Mucosa of rectum (tissue), 2 donors: Measurements from ENCODE around the gene DENND1B.
"Not testable (repeated sequence)": the region's sequence is repeated elsewhere in the genome, so short reads cannot be mapped to it uniquely, and the experiment has no call there.

Experiments
- H3K27ac ChIP-seq, 2 donors: one replicate each; pipeline ENCODE4 v1.7.0; 2013; ENCODE audit warnings: inconsistent platforms in 2 of 2, low read depth in 2 of 2, low read length in 2 of 2
- H3K27me3 ChIP-seq, 2 donors: one replicate each; pipeline ENCODE4 v1.7.0; 2013; ENCODE audit warnings: low read length in 2 of 2; ENCODE audit not compliant: control insufficient read depth in 2 of 2, insufficient read depth in 2 of 2
- H3K36me3 ChIP-seq, 2 donors: one replicate each; pipeline ENCODE4 v1.7.0; 2013; ENCODE audit warnings: low read length in 2 of 2; ENCODE audit not compliant: control insufficient read depth in 2 of 2, insufficient read depth in 2 of 2
- H3K4me1 ChIP-seq, 2 donors: one replicate each; pipeline ENCODE4 v1.7.0; 2013; ENCODE audit warnings: low read length in 2 of 2, mild to moderate bottlenecking in 1 of 2; ENCODE audit not compliant: control insufficient read depth in 2 of 2, insufficient read depth in 2 of 2
- H3K4me3 ChIP-seq, 2 donors: one replicate each; pipeline ENCODE4 v1.7.0; 2013; ENCODE audit warnings: low read length in 2 of 2
- H3K9ac ChIP-seq, 2 donors: one replicate each; pipeline ENCODE4 v1.7.0; 2013; ENCODE audit warnings: low read length in 2 of 2, low read depth in 1 of 2, mild to moderate bottlenecking in 1 of 2
- H3K9me3 ChIP-seq, 2 donors: one replicate each; pipeline ENCODE4 v1.7.0; 2013; ENCODE audit warnings: low read length in 2 of 2; ENCODE audit not compliant: control insufficient read depth in 2 of 2
- donor health status: healthy.
- donor health status: Normal muscosa, but diverticular disease.

DENND1B gene

GRCh38 chr1:197731449-197731848 lies 43.8 kb downstream of the DENND1B start:
- no peak overlapping the region for H3K27ac ChIP-seq
- H3K4me3 ChIP-seq = no peak overlapping the region
- no peaks in the 10 kb centered on the region for H3K27me3 ChIP-seq
- H3K4me1 ChIP-seq = no peaks in the 10 kb centered on the region
- no peak overlapping the region for H3K9ac ChIP-seq
- no peaks in the 10 kb centered on the region for H3K9me3 ChIP-seq
- H3K36me3 ChIP-seq = no peaks in the 10 kb centered on the region

GRCh38 chr1:197725976-197726375 lies 49.3 kb downstream of the DENND1B start:
- Histone ChIP-seq H3K4me1 (no peaks in the 10 kb centered on the region), H3K4me3 (no peak overlapping the region), H3K9me3 (peaks cover 0 to 8% of the 10 kb centered on the region in 2 donors), H3K9ac (no peak overlapping the region), H3K27me3 (no peaks in the 10 kb centered on the region), H3K36me3 (peaks cover 0 to 4% of the 10 kb centered on the region in 2 donors), H3K27ac (no peak overlapping the region)

- Histone ChIP-seq H3K36me3 (peaks cover 0 to 4% of the 10 kb centered on the region in 2 donors), H3K27me3 (no peaks in the 10 kb centered on the region), H3K27ac (no peak overlapping the region), H3K9me3 (peaks cover 0 to 8% of the 10 kb centered on the region in 2 donors), H3K4me1 (no peaks in the 10 kb centered on the region), H3K4me3 (no peak overlapping the region), H3K9ac (no peak overlapping the region)
These were observed 50.2 kb downstream of the DENND1B start for GRCh38 chr1:197725044-197725443.

GRCh38 chr1:197715806-197716205 lies 59.5 kb downstream of the DENND1B start:
- H3K36me3 ChIP-seq = no peaks in the 10 kb centered on the region
- no peak overlapping the region for H3K27ac ChIP-seq
- no peaks in the 10 kb centered on the region for H3K4me1 ChIP-seq
- H3K27me3 ChIP-seq = no peaks in the 10 kb centered on the region
- no peaks in the 10 kb centered on the region for H3K9me3 ChIP-seq
- no peak overlapping the region for H3K9ac ChIP-seq
- H3K4me3 ChIP-seq = no peak overlapping the region

GRCh38 chr1:197706601-197707000 lies 68.7 kb downstream of the DENND1B start:
- no peaks in the 10 kb centered on the region for H3K9me3 ChIP-seq
- H3K4me3 ChIP-seq = no peak overlapping the region
- no peaks in the 10 kb centered on the region for H3K27me3 ChIP-seq
- H3K9ac ChIP-seq = no peak overlapping the region
- no peaks in the 10 kb centered on the region for H3K36me3 ChIP-seq
- H3K27ac ChIP-seq = no peak overlapping the region
- no peaks in the 10 kb centered on the region for H3K4me1 ChIP-seq

- no peak overlapping the region for H3K9ac ChIP-seq
- H3K4me1 ChIP-seq = no peaks in the 10 kb centered on the region
- H3K4me3 ChIP-seq = no peak overlapping the region
- H3K36me3 ChIP-seq = no peaks in the 10 kb centered on the region
- no peak overlapping the region for H3K27ac ChIP-seq
- H3K27me3 ChIP-seq = no peaks in the 10 kb centered on the region
- no peaks in the 10 kb centered on the region for H3K9me3 ChIP-seq
These were observed 69.3 kb downstream of the DENND1B start for GRCh38 chr1:197705941-197706340.

GRCh38 chr1:197700688-197701087 lies 74.6 kb downstream of the DENND1B start:
- not testable (repeated sequence) for H3K27me3 ChIP-seq, H3K9ac ChIP-seq, H3K36me3 ChIP-seq, H3K4me3 ChIP-seq, H3K9me3 ChIP-seq, H3K4me1 ChIP-seq, H3K27ac ChIP-seq

- Histone ChIP-seq H3K4me3 (no peak overlapping the region), H3K9me3 (no peaks in the 10 kb centered on the region)
These were observed 78.9 kb downstream of the DENND1B start for GRCh38 chr1:197696372-197696771.

GRCh38 chr1:197695961-197696360 lies 79.3 kb downstream of the DENND1B start:
- Histone ChIP-seq H3K9ac (no peak overlapping the region), H3K9me3 (no peaks in the 10 kb centered on the region), H3K27me3 (no peaks in the 10 kb centered on the region), H3K4me1 (peaks cover 0 to 8% of the 10 kb centered on the region in 2 donors), H3K27ac (no peak overlapping the region), H3K36me3 (no peaks in the 10 kb centered on the region), H3K4me3 (no peak overlapping the region)

More at GRCh38 chr1:197696372-197696771, 78.9 kb downstream of the DENND1B start:
- H3K9ac ChIP-seq = no peak overlapping the region
- H3K36me3 ChIP-seq = no peaks in the 10 kb centered on the region
- peaks cover 0 to 6% of the 10 kb centered on the region in 2 donors for H3K4me1 ChIP-seq
- H3K27ac ChIP-seq = no peak overlapping the region
- H3K27me3 ChIP-seq = no peaks in the 10 kb centered on the region

GRCh38 chr1:197692965-197693364 lies 82.3 kb downstream of the DENND1B start:
- Histone ChIP-seq H3K9ac (no peak overlapping the region), H3K36me3 (peaks cover 0 to 4% of the 10 kb centered on the region in 2 donors), H3K27me3 (no peaks in the 10 kb centered on the region), H3K27ac (no peak overlapping the region), H3K9me3 (no peaks in the 10 kb centered on the region), H3K4me1 (peaks cover 0 to 8% of the 10 kb centered on the region in 2 donors), H3K4me3 (no peak overlapping the region)

- Histone ChIP-seq H3K9ac (peak overlapping the region in 1 of 2 donors; percentile 27), H3K27me3 (no peaks in the 10 kb centered on the region), H3K27ac (peak overlapping the region in 1 of 2 donors; percentile 46), H3K4me3 (peak overlapping the region in 1 of 2 donors; percentile 45), H3K9me3 (no peaks in the 10 kb centered on the region), H3K36me3 (peaks cover 0 to 4% of the 10 kb centered on the region in 2 donors), H3K4me1 (peaks cover 0 to 8% of the 10 kb centered on the region in 2 donors)
These were observed 83.5 kb downstream of the DENND1B start for GRCh38 chr1:197691816-197692215.
